HepG2 (cell line): ENCODE results near the gene ADGRF1. TPM values are rescaled to one million over a fixed set of nuclear protein-coding genes. Genes with fewer than 3 reads are reported as not detected.

Experiments used
- AHR ChIP-seq: IDR thresholded peaks from 2 replicates; pipeline ENCODE4 v1.6.1; 2018; ENCODE audit warnings: missing genetic modification reagents, missing compliant biosample characterization
- ARID3A ChIP-seq: IDR thresholded peaks from 2 replicates; pipeline ENCODE4 v1.6.1; 2012; ENCODE audit warnings: low read depth, low read length, improper control_type of control experiment
- ARNT2 ChIP-seq: sonication (generic); formaldehyde crosslinking; IDR thresholded peaks from 2 replicates; pipeline ENCODE4 v1.8.0; 2022; ENCODE audit warnings: mild to moderate bottlenecking, low read depth, missing genetic modification reagents, moderate library complexity
- CREB1 ChIP-seq, 2 experiments: fragments of 450-650 bp in 1 of 2; IDR thresholded peaks; 2 replicates each; pipeline ENCODE4 v1.6.1; 2016 to 2017; ENCODE audit warnings: control low read depth in 1 of 2, mild to moderate bottlenecking in 1 of 2, missing compliant biosample characterization in 1 of 2, missing genetic modification characterization in 1 of 2
- ETV5 ChIP-seq: IDR thresholded peaks from 2 replicates; pipeline ENCODE4 v1.6.1; 2018; ENCODE audit warnings: missing biosample characterization, missing genetic modification reagents, inconsistent platforms, borderline replicate concordance
- KAT7 ChIP-seq: IDR thresholded peaks from 2 replicates; pipeline ENCODE4 v1.6.1; 2018; ENCODE audit warnings: borderline replicate concordance, missing compliant biosample characterization
- MXI1 ChIP-seq: IDR thresholded peaks from 3 replicates; pipeline ENCODE4 v1.6.1; 2012; ENCODE audit warnings: low read depth, low read length, inconsistent platforms, borderline replicate concordance
- POGK ChIP-seq: sonication (generic); formaldehyde crosslinking; conservative IDR thresholded peaks from 2 replicates; pipeline ENCODE4 v1.8.0; 2022; ENCODE audit warnings: mild to moderate bottlenecking, moderate library complexity, missing genetic modification reagents
- POLR2AphosphoS2 ChIP-seq: IDR thresholded peaks from 2 replicates; pipeline ENCODE4 v1.6.1; 2011; ENCODE audit warnings: low read depth, low read length, improper control_type of control experiment
- ZBTB7A ChIP-seq: sonication (generic); formaldehyde crosslinking; IDR thresholded peaks from 2 replicates; pipeline ENCODE4 v1.8.0; 2022; ENCODE audit warnings: mild to moderate bottlenecking, missing genetic modification reagents
- ZNF260 ChIP-seq: sonication (generic); formaldehyde crosslinking; IDR thresholded peaks from 2 replicates; pipeline ENCODE4 v1.4.0; 2020; ENCODE audit warnings: missing genetic modification reagents, low read depth, mild to moderate bottlenecking, borderline replicate concordance
- ZNF782 ChIP-seq: sonication (generic); formaldehyde crosslinking; IDR thresholded peaks from 2 replicates; pipeline ENCODE4 v1.4.0; 2020; ENCODE audit warnings: missing genetic modification reagents, mild to moderate bottlenecking, borderline replicate concordance
- polyA plus RNA-seq, 8 experiments: library from polyadenylated mRNA; depleted of rRNA in 3 of 8; stranded (reverse) in 7 of 8; unstranded in 1 of 8; fragments of >200 nt; fragmentation: Illumina TruSeq in 4 of 8; extraction: Trizol in 4 of 8; gene quantifications; 2 replicates each; pipeline versions ENCODE4 v1.2.1 to v1.2.3, GENCODE V29; 2011 to 2016; ENCODE audit warnings: low read depth in 4 of 8, missing spikeins in 1 of 8, mixed read lengths in 1 of 8; ENCODE audit not compliant: insufficient read depth in 1 of 8
- total RNA-seq, 5 experiments: library from RNA; depleted of rRNA; stranded (reverse); fragments of >200 nt; fragmentation: Illumina TruSeq; extraction: Trizol; gene quantifications; 2 replicates each; pipeline ENCODE4 v1.2.3, GENCODE V29; 2016; ENCODE audit warnings: low read depth in 1 of 5
- TF ChIP-seq, protein P1 (sequence below): IDR thresholded peaks from 2 replicates; pipeline ENCODE4 v1.6.1; 2016; ENCODE audit warnings: missing compliant biosample characterization, missing genetic modification reagents, borderline replicate concordance
- TF ChIP-seq, protein P2 (sequence below): sonication (generic); formaldehyde crosslinking; IDR thresholded peaks from 2 replicates; pipeline ENCODE4 v1.4.0; 2020; ENCODE audit warnings: missing genetic modification reagents
- TF ChIP-seq, protein P3 (sequence below): sonication (generic); formaldehyde crosslinking; IDR thresholded peaks from 2 replicates; pipeline ENCODE4 v1.4.0; 2020; ENCODE audit warnings: missing genetic modification reagents
- TF ChIP-seq, protein P4 (sequence below): sonication (generic); formaldehyde crosslinking; IDR thresholded peaks from 2 replicates; pipeline ENCODE4 v1.4.0; 2020; ENCODE audit warnings: mild to moderate bottlenecking, low read depth, missing genetic modification reagents

ADGRF1 gene
- total and polyA plus RNA-seq, 2 of the 13 experiments (the other 11 are each of a cell fraction or from before 2014, with no cell fraction given), result not detected

DNA sequence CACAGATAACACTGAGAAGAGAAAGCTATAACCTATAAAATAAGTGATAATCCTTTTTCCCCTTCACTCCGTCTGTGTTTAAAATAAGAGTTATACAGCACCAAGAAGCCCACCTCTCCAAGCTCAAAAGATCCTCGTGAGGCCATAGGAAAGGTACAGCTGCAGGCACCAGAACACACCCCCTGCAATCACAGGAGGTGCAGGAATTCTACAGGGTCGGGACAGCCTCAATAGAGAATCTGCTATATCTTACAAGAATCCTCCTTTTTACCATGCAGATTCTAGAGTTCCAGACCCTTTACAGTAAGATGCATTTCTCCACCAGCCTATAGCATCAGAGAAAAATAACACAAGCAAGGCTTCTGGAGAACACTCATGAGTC, 5.0 kb upstream of the ADGRF1 start (continued):
- TF ChIP-seq ARID3A (no peak), ETV5 (CRISPR knock-in tag) (no peak), POGK (no peak), POLR2AphosphoS2 (no peak), ZNF782 (no peak), KAT7 (CRISPR knock-in tag) (no peak), AHR (CRISPR knock-in tag) (no peak), CREB1 (IDR thresholded peaks at IDR 0.05) (no peak), CREB1 (CRISPR knock-in tag; IDR thresholded peaks at IDR 0.05) (peak; percentile 52; the same call in 1 of the 2 replicates), ARNT2 (no peak), ZBTB7A (CRISPR knock-in tag) (no peak), ZNF260 (CRISPR knock-in tag) (no peak), MXI1 (no peak)
- TF ChIP-seq, protein P1, sequence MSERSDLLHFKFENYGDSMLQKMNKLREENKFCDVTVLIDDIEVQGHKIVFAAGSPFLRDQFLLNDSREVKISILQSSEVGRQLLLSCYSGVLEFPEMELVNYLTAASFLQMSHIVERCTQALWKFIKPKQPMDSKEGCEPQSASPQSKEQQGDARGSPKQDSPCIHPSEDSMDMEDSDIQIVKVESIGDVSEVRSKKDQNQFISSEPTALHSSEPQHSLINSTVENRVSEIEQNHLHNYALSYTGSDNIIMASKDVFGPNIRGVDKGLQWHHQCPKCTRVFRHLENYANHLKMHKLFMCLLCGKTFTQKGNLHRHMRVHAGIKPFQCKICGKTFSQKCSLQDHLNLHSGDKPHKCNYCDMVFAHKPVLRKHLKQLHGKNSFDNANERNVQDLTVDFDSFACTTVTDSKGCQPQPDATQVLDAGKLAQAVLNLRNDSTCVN (CRISPR knock-in tag), result no peak
- TF ChIP-seq, protein P2, sequence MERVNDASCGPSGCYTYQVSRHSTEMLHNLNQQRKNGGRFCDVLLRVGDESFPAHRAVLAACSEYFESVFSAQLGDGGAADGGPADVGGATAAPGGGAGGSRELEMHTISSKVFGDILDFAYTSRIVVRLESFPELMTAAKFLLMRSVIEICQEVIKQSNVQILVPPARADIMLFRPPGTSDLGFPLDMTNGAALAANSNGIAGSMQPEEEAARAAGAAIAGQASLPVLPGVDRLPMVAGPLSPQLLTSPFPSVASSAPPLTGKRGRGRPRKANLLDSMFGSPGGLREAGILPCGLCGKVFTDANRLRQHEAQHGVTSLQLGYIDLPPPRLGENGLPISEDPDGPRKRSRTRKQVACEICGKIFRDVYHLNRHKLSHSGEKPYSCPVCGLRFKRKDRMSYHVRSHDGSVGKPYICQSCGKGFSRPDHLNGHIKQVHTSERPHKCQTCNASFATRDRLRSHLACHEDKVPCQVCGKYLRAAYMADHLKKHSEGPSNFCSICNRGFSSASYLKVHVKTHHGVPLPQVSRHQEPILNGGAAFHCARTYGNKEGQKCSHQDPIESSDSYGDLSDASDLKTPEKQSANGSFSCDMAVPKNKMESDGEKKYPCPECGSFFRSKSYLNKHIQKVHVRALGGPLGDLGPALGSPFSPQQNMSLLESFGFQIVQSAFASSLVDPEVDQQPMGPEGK (CRISPR knock-in tag), result no peak
- TF ChIP-seq, protein P3, sequence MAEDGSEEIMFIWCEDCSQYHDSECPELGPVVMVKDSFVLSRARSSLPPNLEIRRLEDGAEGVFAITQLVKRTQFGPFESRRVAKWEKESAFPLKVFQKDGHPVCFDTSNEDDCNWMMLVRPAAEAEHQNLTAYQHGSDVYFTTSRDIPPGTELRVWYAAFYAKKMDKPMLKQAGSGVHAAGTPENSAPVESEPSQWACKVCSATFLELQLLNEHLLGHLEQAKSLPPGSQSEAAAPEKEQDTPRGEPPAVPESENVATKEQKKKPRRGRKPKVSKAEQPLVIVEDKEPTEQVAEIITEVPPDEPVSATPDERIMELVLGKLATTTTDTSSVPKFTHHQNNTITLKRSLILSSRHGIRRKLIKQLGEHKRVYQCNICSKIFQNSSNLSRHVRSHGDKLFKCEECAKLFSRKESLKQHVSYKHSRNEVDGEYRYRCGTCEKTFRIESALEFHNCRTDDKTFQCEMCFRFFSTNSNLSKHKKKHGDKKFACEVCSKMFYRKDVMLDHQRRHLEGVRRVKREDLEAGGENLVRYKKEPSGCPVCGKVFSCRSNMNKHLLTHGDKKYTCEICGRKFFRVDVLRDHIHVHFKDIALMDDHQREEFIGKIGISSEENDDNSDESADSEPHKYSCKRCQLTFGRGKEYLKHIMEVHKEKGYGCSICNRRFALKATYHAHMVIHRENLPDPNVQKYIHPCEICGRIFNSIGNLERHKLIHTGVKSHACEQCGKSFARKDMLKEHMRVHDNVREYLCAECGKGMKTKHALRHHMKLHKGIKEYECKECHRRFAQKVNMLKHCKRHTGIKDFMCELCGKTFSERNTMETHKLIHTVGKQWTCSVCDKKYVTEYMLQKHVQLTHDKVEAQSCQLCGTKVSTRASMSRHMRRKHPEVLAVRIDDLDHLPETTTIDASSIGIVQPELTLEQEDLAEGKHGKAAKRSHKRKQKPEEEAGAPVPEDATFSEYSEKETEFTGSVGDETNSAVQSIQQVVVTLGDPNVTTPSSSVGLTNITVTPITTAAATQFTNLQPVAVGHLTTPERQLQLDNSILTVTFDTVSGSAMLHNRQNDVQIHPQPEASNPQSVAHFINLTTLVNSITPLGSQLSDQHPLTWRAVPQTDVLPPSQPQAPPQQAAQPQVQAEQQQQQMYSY (CRISPR knock-in tag), result no peak
- TF ChIP-seq, protein P4, sequence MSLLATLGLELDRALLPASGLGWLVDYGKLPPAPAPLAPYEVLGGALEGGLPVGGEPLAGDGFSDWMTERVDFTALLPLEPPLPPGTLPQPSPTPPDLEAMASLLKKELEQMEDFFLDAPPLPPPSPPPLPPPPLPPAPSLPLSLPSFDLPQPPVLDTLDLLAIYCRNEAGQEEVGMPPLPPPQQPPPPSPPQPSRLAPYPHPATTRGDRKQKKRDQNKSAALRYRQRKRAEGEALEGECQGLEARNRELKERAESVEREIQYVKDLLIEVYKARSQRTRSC (CRISPR knock-in tag), result no peak
